WERI-Rb-1 (cell line): Measurements from ENCODE around the gene SH3RF3.
"Not testable (repeated sequence)": the region's sequence is repeated elsewhere in the genome, so short reads cannot be mapped to it uniquely, and the experiment has no call there.

ENCODE experiments used
- DNase-seq: peaks from one replicate; pipeline ENCODE4 v3.0.0-alpha.2; 2020
- H3K27ac ChIP-seq: fragments of 250-450 bp; sonication (Bioruptor Pico); 2 replicates; pipeline ENCODE4 v1.5.1; 2020; ENCODE audit warnings: mild to moderate bottlenecking, moderate library complexity
- H3K27me3 ChIP-seq: fragments of 250-450 bp; sonication (Bioruptor Pico); 2 replicates; pipeline ENCODE4 v1.5.1; 2021; ENCODE audit warnings: mild to moderate bottlenecking, low read depth, moderate library complexity; ENCODE audit not compliant: insufficient read depth, severe bottlenecking
- H3K36me3 ChIP-seq: fragments of 250-450 bp; sonication (Bioruptor Pico); 2 replicates; pipeline ENCODE4 v1.5.1; 2020; ENCODE audit warnings: mild to moderate bottlenecking, moderate library complexity
- H3K4me3 ChIP-seq: 2 replicates; pipeline ENCODE4 v1.5.1; 2011; ENCODE audit warnings: low read depth, mild to moderate bottlenecking, control low read depth, low read length
- H3K9me3 ChIP-seq: fragments of 250-450 bp; sonication (Bioruptor Pico); 2 replicates; pipeline ENCODE4 v1.5.1; 2021; ENCODE audit warnings: mild to moderate bottlenecking, moderate library complexity; ENCODE audit not compliant: severe bottlenecking
- TF ChIP-seq, protein P1 (sequence below): IDR thresholded peaks from 2 replicates; pipeline ENCODE4 v1.5.1; 2011; ENCODE audit warnings: low read depth, mild to moderate bottlenecking, control low read depth, inconsistent platforms, low read length

Gene SH3RF3

DNA sequence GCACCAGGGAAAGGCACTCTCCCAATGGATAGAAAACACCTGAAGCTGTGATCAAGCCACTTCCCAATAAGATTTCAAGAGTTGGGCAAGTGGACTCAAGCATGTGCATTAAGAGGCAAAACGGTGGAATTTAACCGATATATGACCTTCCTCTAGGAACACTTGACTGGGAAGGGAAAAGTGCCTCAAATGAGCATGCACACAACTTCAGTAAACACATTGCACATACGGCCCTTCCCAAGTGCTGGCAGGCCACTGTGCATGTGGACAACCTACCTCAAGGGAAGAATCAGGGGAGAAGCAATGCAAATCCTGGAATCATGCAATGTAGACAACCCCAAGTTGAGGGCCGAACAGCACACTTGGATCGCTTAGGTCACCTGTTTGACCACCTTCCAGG, 23.9 kb upstream of the SH3RF3 start:
- Histone ChIP-seq H3K9me3 (no peaks in the 10 kb centered on the region), H3K36me3 (no peaks in the 10 kb centered on the region), H3K27me3 (no peaks in the 10 kb centered on the region), H3K4me3 (no peak overlapping the region), H3K27ac (no peak overlapping the region)
- DNase-seq, result no peak
- TF ChIP-seq, protein P1, sequence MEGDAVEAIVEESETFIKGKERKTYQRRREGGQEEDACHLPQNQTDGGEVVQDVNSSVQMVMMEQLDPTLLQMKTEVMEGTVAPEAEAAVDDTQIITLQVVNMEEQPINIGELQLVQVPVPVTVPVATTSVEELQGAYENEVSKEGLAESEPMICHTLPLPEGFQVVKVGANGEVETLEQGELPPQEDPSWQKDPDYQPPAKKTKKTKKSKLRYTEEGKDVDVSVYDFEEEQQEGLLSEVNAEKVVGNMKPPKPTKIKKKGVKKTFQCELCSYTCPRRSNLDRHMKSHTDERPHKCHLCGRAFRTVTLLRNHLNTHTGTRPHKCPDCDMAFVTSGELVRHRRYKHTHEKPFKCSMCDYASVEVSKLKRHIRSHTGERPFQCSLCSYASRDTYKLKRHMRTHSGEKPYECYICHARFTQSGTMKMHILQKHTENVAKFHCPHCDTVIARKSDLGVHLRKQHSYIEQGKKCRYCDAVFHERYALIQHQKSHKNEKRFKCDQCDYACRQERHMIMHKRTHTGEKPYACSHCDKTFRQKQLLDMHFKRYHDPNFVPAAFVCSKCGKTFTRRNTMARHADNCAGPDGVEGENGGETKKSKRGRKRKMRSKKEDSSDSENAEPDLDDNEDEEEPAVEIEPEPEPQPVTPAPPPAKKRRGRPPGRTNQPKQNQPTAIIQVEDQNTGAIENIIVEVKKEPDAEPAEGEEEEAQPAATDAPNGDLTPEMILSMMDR, result no peak

DNA sequence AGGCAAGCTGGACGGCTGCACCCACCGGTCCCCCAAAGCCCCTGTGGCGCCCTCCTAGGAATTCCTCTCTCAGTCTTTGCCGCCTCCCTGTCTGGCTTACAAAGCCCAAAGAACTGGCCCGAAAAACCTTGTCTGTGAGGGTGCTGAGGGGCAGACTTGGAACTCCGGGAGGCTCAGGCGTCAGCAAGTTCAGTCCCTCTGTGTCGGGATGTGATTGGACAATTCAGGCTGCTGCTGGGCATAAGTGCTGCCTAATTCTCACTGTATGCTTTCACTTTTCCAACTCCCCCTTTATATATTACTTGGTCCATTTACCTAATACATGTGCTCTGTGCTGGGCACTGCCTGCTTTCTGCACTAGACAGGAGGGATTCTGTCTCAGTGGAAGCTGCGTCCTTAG, 20.3 kb upstream of the SH3RF3 start:
- TF ChIP-seq, protein P1, result no peak
- Histone ChIP-seq H3K36me3 (no peaks in the 10 kb centered on the region), H3K27me3 (no peaks in the 10 kb centered on the region), H3K4me3 (no peak overlapping the region), H3K27ac (no peak overlapping the region), H3K9me3 (no peaks in the 10 kb centered on the region)
- DNase-seq, result no peak

DNA sequence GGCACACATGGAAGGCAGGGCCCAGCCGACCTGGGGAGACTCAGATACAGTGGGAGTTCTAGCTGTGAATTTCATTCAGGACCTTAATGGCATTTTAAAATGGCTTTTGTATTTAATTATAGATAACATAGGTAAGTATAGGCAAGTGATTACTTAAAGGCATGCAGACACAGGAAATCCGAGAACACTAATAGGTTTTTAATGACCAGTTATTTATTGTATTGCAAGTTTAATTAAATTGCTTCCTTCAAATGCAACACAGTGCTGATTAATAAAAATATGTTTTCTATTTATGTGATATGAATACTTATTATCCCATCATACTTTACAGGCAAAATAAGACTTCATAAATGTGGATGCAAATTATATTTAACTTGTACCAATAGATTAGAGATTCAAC, 19.7 kb upstream of the SH3RF3 start:
- Histone ChIP-seq H3K27ac (no peak overlapping the region), H3K4me3 (no peak overlapping the region), H3K27me3 (no peaks in the 10 kb centered on the region), H3K36me3 (no peaks in the 10 kb centered on the region), H3K9me3 (no peaks in the 10 kb centered on the region)
- TF ChIP-seq, protein P1, result no peak
- no peak for DNase-seq

- no peak for DNase-seq
- Histone ChIP-seq H3K27ac (no peak overlapping the region), H3K36me3 (no peaks in the 10 kb centered on the region), H3K4me3 (no peak overlapping the region), H3K27me3 (no peaks in the 10 kb centered on the region), H3K9me3 (no peaks in the 10 kb centered on the region)
- TF ChIP-seq, protein P1, result no peak
Measured at GRCh38 chr2:109110170-109110569, 18.8 kb upstream of the SH3RF3 start.

DNA sequence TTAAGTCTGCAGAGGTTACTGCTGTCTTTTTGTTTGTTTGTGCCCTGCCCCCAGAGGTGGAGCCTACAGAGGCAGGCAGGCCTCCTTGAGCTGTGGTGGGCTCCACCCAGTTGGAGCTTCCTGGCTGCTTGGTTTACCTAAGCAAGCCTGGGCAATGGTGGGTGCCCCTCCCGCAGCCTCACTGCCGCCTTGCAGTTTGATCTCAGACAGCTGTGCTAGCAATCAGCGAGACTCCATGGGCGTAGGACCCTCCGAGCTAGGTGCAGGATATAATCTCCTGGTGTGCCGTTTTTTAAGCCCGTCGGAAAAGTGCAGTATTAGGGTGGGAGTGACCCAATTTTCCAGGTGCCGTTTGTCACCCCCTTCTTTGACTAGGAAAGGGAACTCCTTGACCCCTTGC, 11.8 kb upstream of the SH3RF3 start:
- H3K9me3 ChIP-seq, H3K27ac ChIP-seq, DNase-seq, H3K4me3 ChIP-seq, H3K27me3 ChIP-seq, H3K36me3 ChIP-seq: not testable (repeated sequence)

DNA sequence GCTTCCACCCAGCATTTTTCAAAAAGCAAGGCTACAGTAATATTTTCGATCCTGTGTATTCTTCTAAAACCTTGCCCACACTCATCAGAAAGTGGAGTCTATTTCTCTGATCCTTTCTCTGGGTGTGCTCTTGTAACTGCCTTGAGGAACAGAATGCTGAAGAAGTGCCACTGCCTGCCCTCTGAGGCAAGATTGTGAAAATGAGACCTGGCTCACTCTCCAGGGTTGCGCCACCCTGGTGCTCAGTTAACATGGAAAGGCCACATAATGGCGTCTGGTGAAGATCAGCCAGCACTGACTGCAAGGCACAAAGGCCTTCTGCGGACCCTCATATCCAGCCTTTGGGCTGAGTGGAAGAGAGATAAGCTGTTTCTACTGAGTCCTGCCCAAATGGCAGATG, 11.2 kb upstream of the SH3RF3 start:
- TF ChIP-seq, protein P1, result no peak
- Histone ChIP-seq H3K4me3 (no peak overlapping the region), H3K27ac (no peak overlapping the region), H3K27me3 (no peaks in the 10 kb centered on the region), H3K36me3 (no peaks in the 10 kb centered on the region), H3K9me3 (no peaks in the 10 kb centered on the region)
- no peak for DNase-seq

- Histone ChIP-seq H3K27me3 (no peaks in the 10 kb centered on the region), H3K27ac (no peak overlapping the region), H3K9me3 (no peaks in the 10 kb centered on the region), H3K4me3 (no peak overlapping the region), H3K36me3 (no peaks in the 10 kb centered on the region)
- TF ChIP-seq, protein P1, result no peak
- no peak for DNase-seq
Measured at GRCh38 chr2:109118321-109118720, 10.7 kb upstream of the SH3RF3 start.
